K562 (cell line): ENCODE measurements around the gene TSPAN32. TPM values are rescaled to one million over a fixed set of nuclear protein-coding genes. Genes with fewer than 3 reads are reported as not detected.

Experiments
- CBFA2T2 ChIP-seq: fragments of 450-650 bp; conservative IDR thresholded peaks from 2 replicates; pipeline ENCODE4 v1.6.1; 2017; ENCODE audit warnings: mild to moderate bottlenecking
- CBFA2T3 ChIP-seq: fragments of 450-650 bp; IDR thresholded peaks from 2 replicates; pipeline ENCODE4 v1.6.1; 2017
- CCNT2 ChIP-seq: IDR thresholded peaks from 2 replicates; pipeline ENCODE4 v1.6.1; 2011; ENCODE audit warnings: borderline replicate concordance, low read depth, mild to moderate bottlenecking, moderate library complexity, mixed read lengths, low read length; ENCODE audit not compliant: insufficient read length; ENCODE audit errors: extremely low read depth
- CEBPG ChIP-seq, 3 experiments: fragments of 200-800 bp in 1 of 3; sonication (Bioruptor generic) in 1 of 3; sonication (generic) in 1 of 3; formaldehyde crosslinking in 1 of 3; IDR thresholded peaks in 2 of 3; conservative IDR thresholded peaks in 1 of 3; 2 replicates each; pipeline versions ENCODE4 v1.6.1 to v1.8.0; 2016 to 2022; ENCODE audit warnings: missing compliant biosample characterization in 2 of 3, missing genetic modification characterization in 2 of 3, mild to moderate bottlenecking in 1 of 3, missing genetic modification reagents in 1 of 3
- CHD2 ChIP-seq: IDR thresholded peaks from 2 replicates; pipeline ENCODE4 v1.6.1; 2011; ENCODE audit warnings: low read depth, low read length
- ETS1 ChIP-seq: conservative IDR thresholded peaks from 2 replicates; pipeline ENCODE4 v1.6.1; 2011; ENCODE audit warnings: low read depth, mild to moderate bottlenecking, low read length; ENCODE audit not compliant: control insufficient read depth
- FOXP4 ChIP-seq: sonication (generic); formaldehyde crosslinking; IDR thresholded peaks from 2 replicates; pipeline ENCODE4 v1.8.0; 2022; ENCODE audit warnings: mild to moderate bottlenecking, missing genetic modification reagents, borderline replicate concordance
- GATAD2B ChIP-seq: fragments of 450-650 bp; IDR thresholded peaks from 2 replicates; pipeline ENCODE4 v1.6.1; 2017; ENCODE audit warnings: mild to moderate bottlenecking, borderline replicate concordance
- HDGF ChIP-seq: fragments of 450-650 bp; IDR thresholded peaks from 2 replicates; pipeline ENCODE4 v1.6.1; 2016
- HLTF ChIP-seq: fragments of 450-650 bp; IDR thresholded peaks from 2 replicates; pipeline ENCODE4 v1.6.1; 2016
- HNRNPUL1 ChIP-seq: fragments of 200-400 bp; formaldehyde crosslinking; IDR thresholded peaks from 2 replicates; pipeline ENCODE4 v1.6.1; 2017; ENCODE audit warnings: low read length
- HSF4 ChIP-seq: fragments of 250-450 bp; sonication (Bioruptor Pico); IDR thresholded peaks from 2 replicates; pipeline ENCODE4 v2.1.2; 2022; ENCODE audit warnings: mild to moderate bottlenecking, moderate library complexity, borderline replicate concordance
- TAL1 ChIP-seq: fragments of 450-650 bp; IDR thresholded peaks from 2 replicates; pipeline ENCODE4 v1.6.1; 2016; ENCODE audit warnings: mild to moderate bottlenecking
- TGIF2 ChIP-seq: sonication (generic); formaldehyde crosslinking; IDR thresholded peaks from 2 replicates; pipeline ENCODE4 v1.8.1; 2022; ENCODE audit warnings: mild to moderate bottlenecking, missing genetic modification reagents, moderate library complexity
- ZBTB11 ChIP-seq, 3 experiments: fragments of 200-800 bp in 1 of 3; fragments of 250-450 bp in 1 of 3; fragments of 450-650 bp in 1 of 3; sonication (Bioruptor Pico) in 1 of 3; sonication (Bioruptor generic) in 1 of 3; formaldehyde crosslinking in 1 of 3; IDR thresholded peaks; 2 replicates each; pipeline versions ENCODE4 v1.6.1 to v1.8.0; 2016 to 2022; ENCODE audit warnings: mild to moderate bottlenecking in 2 of 3, missing genetic modification characterization in 2 of 3, missing compliant biosample characterization in 1 of 3, moderate library complexity in 1 of 3
- ZC3H4 ChIP-seq: sonication (generic); formaldehyde crosslinking; IDR thresholded peaks from 2 replicates; pipeline ENCODE4 v1.9.0; 2021; ENCODE audit warnings: missing genetic modification reagents, borderline replicate concordance
- ZNF449 ChIP-seq: fragments of 250-450 bp; sonication (Bioruptor Pico); IDR thresholded peaks from 2 replicates; pipeline ENCODE4 v1.8.0; 2022; ENCODE audit warnings: moderate library complexity, mild to moderate bottlenecking, inconsistent platforms
- polyA plus RNA-seq, 8 experiments: library from polyadenylated mRNA; depleted of rRNA in 4 of 8; stranded (reverse) in 5 of 8; unstranded in 3 of 8; fragments of >200 nt; fragmentation: Nextera tagmentation in 2 of 8; fragmentation: Illumina TruSeq in 1 of 8; extraction: Ambion mirVana in 2 of 8; extraction: Trizol in 1 of 8; gene quantifications; 2 replicates each; pipeline versions ENCODE4 v1.2.1 to v1.2.3, GENCODE V29; 2011 to 2014; ENCODE audit warnings: inconsistent platforms in 1 of 8, missing spikeins in 1 of 8
- total RNA-seq, 7 experiments: library from RNA; depleted of rRNA in 6 of 7; stranded (reverse); fragments of >200 nt in 6 of 7; fragmentation: Illumina TruSeq in 2 of 7; extraction: Trizol in 2 of 7; gene quantifications; 2 replicates each; pipeline versions ENCODE4 v1.2.1 to v1.2.3, GENCODE V29; 2011 to 2021; ENCODE audit warnings: low replicate concordance in 1 of 7

The TSPAN32 gene
- total and polyA plus RNA-seq, 9 of the 15 experiments (the other 6 are each of a cell fraction or from before 2014, with no cell fraction given), result 0.21 to 7.3 (median 2.6) TPM

GRCh38 chr11:2301631-2302305 is at the start of gene TSPAN32, which contains the start of gene C11orf21 (continued):
- TF ChIP-seq CEBPG (CRISPR knock-in tag; IDR thresholded peaks at IDR 0.05), result no peak
- TF ChIP-seq CEBPG (tag; conservative IDR thresholded peaks at IDR 0.05 in 1 of 2, IDR thresholded peaks at IDR 0.05 in 1 of 2), result 0 out of 4 replicates have a peak, but pooled peaks of 1 of the 2 experiments have one; percentile 17
- no peak for TF ChIP-seq HNRNPUL1
- TF ChIP-seq CBFA2T3, result peak; percentile 82
- TF ChIP-seq ETS1, result no peak
- peak; percentile 65; the same call in 1 of the 2 replicates for TF ChIP-seq TGIF2 (CRISPR knock-in tag)
- TF ChIP-seq HDGF, result peak; percentile 33; the same call in 1 of the 2 replicates
- no peak for TF ChIP-seq HSF4 (CRISPR knock-in tag)
- peak; percentile 74 for TF ChIP-seq CBFA2T2
- TF ChIP-seq ZBTB11 (CRISPR knock-in tag; IDR thresholded peaks at IDR 0.05), result peak in 1 of 3 experiments; percentile 61; a peak in 1 of 6 replicates
- no peak for TF ChIP-seq ZC3H4 (CRISPR knock-in tag)
- no peak for TF ChIP-seq CCNT2
- no peak for TF ChIP-seq GATAD2B
- TF ChIP-seq HLTF, result no peak
- TF ChIP-seq FOXP4 (CRISPR knock-in tag), result peak; percentile 20; the same call in 1 of the 2 replicates
- no peak for TF ChIP-seq ZNF449 (CRISPR knock-in tag)
- no peak for TF ChIP-seq CHD2
- TF ChIP-seq TAL1, result no peak
